Measurements from ENCODE around the gene PPFIA1. TPM values are rescaled to one million over a fixed set of nuclear protein-coding genes. Genes with fewer than 3 reads are reported as not detected.
"Not testable (repeated sequence)": the region's sequence is repeated elsewhere in the genome, so short reads cannot be mapped to it uniquely, and the experiment has no call there.

PPFIA1 gene
- polyA plus RNA-seq, 6 donors from 2014 or later, result 5.9 to 16.1 (median 11.6) TPM

- Mint-ChIP-seq H3K9me3 (peaks cover 0 to 2% (median 0%) of the 10 kb centered on the region in 7 donors), H3K4me3 (no peak overlapping the region), H3K36me3 (peaks cover 9 to 24% of the 10 kb centered on the region in 2 donors), H3K27me3 (peaks cover 20 to 44% (median 25%) of the 10 kb centered on the region in 3 donors), H3K27ac (peak overlapping the region in 1 of 6 donors; percentile 76), H3K4me1 (peaks cover 0 to 4% (median 0%) of the 10 kb centered on the region in 3 donors)
- DNase-seq (no peak), ATAC-seq (ENCODE audit: low read depth in 2 of 2) (no peak)
Measured at GRCh38 chr11:70387564-70387963, 117.1 kb downstream of the PPFIA1 start.

- Mint-ChIP-seq H3K36me3 (peaks cover 9 to 12% of the 10 kb centered on the region in 2 donors), H3K4me3 (no peak overlapping the region), H3K27me3 (peaks cover 36 to 60% (median 36%) of the 10 kb centered on the region in 3 donors), H3K4me1 (peaks cover 0 to 7% (median 0%) of the 10 kb centered on the region in 3 donors), H3K27ac (no peak overlapping the region), H3K9me3 (peaks cover 0 to 2% (median 0%) of the 10 kb centered on the region in 7 donors)
- ATAC-seq (ENCODE audit: low read depth in 2 of 2), result no peak
- DNase-seq, result no peak
Measured at GRCh38 chr11:70389201-70389600, 118.7 kb downstream of the PPFIA1 start.

- not testable (repeated sequence) for H3K9me3 Mint-ChIP-seq; H3K36me3 Mint-ChIP-seq; DNase-seq; ATAC-seq (ENCODE audit: low read depth in 2 of 2); H3K27ac Mint-ChIP-seq; H3K4me1 Mint-ChIP-seq
- Mint-ChIP-seq H3K4me3 (peak overlapping the region in 1 of 8 donors; percentile 15), H3K27me3 (peaks cover 36 to 74% (median 36%) of the 10 kb centered on the region in 3 donors)
Measured at GRCh38 chr11:70390882-70391281, 120.4 kb downstream of the PPFIA1 start.

GRCh38 chr11:70394211-70394950 is 123.9 kb downstream of the PPFIA1 start:
- Mint-ChIP-seq H3K4me1 (peaks cover 19 to 25% (median 23%) of the 10 kb centered on the region in 3 donors), H3K27me3 (peaks cover 37 to 69% (median 46%) of the 10 kb centered on the region in 3 donors), H3K4me3 (peak overlapping the region in 1 of 8 donors; percentile 25), H3K9me3 (peaks cover 0 to 2% (median 0%) of the 10 kb centered on the region in 7 donors), H3K27ac (no peak overlapping the region), H3K36me3 (no peaks in the 10 kb centered on the region)
- no peak for ATAC-seq (ENCODE audit: low read depth in 2 of 2)
- DNase-seq, result no peak

- Mint-ChIP-seq H3K4me3 (peak overlapping the region; percentile 80 to 94 (median 89)), H3K27ac (peak overlapping the region in 5 of 6 donors; percentile 1 to 95 (median 67)), H3K4me1 (peaks cover 19 to 31% (median 30%) of the 10 kb centered on the region in 3 donors), H3K27me3 (peaks cover 23 to 48% (median 32%) of the 10 kb centered on the region in 3 donors), H3K36me3 (no peaks in the 10 kb centered on the region), H3K9me3 (no peaks in the 10 kb centered on the region)
- DNase-seq, result peak; percentile 9
- no peak for ATAC-seq (ENCODE audit: low read depth in 2 of 2)
Measured at GRCh38 chr11:70397336-70397982, 127.0 kb downstream of the PPFIA1 start.

GRCh38 chr11:70397983-70398833 is 127.7 kb downstream of the PPFIA1 start, which contains the start of gene CTTN:
TSS of gene CTTN (plus strand) at chr11:70398529. CDS start at chr11:70407298, 8,769 bp downstream.
- Mint-ChIP-seq H3K9me3 (no peaks in the 10 kb centered on the region), H3K4me1 (peaks cover 19 to 31% (median 30%) of the 10 kb centered on the region in 3 donors), H3K4me3 (peak within 1 kb of the TSS; percentile 80 to 94 (median 89)), H3K27me3 (peaks cover 24 to 40% (median 26%) of the 10 kb centered on the region in 3 donors), H3K27ac (peak within 1 kb of the TSS in 5 of 6 donors; percentile 1 to 95 (median 67)), H3K36me3 (no peaks in the 10 kb centered on the region)
- DNase-seq (peak; percentile 68), ATAC-seq (ENCODE audit: low read depth in 2 of 2) (peak; percentile 76 to 85)

GRCh38 chr11:70398834-70399680 is 128.6 kb downstream of the PPFIA1 start:
- H3K36me3 Mint-ChIP-seq, result no peaks in the 10 kb centered on the region
- DNase-seq (peak; percentile 16), ATAC-seq (ENCODE audit: low read depth in 2 of 2) (peak; percentile 18 to 29)
- H3K9me3 Mint-ChIP-seq, result peaks cover 0 to 2% (median 0%) of the 10 kb centered on the region in 7 donors
- peak overlapping the region in 5 of 6 donors; percentile 1 to 85 (median 44) for H3K27ac Mint-ChIP-seq
- peaks cover 16 to 36% (median 21%) of the 10 kb centered on the region in 3 donors for H3K27me3 Mint-ChIP-seq
- H3K4me3 Mint-ChIP-seq, result peak overlapping the region; percentile 42 to 87 (median 72)
- H3K4me1 Mint-ChIP-seq, result peaks cover 15 to 31% (median 30%) of the 10 kb centered on the region in 3 donors

GRCh38 chr11:70399681-70400112 is 129.2 kb downstream of the PPFIA1 start:
- peaks cover 0 to 2% (median 0%) of the 10 kb centered on the region in 7 donors for H3K9me3 Mint-ChIP-seq
- no peak for DNase-seq
- H3K4me3 Mint-ChIP-seq, result peak overlapping the region; percentile 57 to 87 (median 76)
- peak overlapping the region in 3 of 6 donors; percentile 20 to 67 (median 58) for H3K27ac Mint-ChIP-seq
- peaks cover 15 to 31% (median 30%) of the 10 kb centered on the region in 3 donors for H3K4me1 Mint-ChIP-seq
- peaks cover 14 to 32% (median 23%) of the 10 kb centered on the region in 3 donors for H3K27me3 Mint-ChIP-seq
- no peak for ATAC-seq (ENCODE audit: low read depth in 2 of 2)
- H3K36me3 Mint-ChIP-seq, result no peaks in the 10 kb centered on the region

- Mint-ChIP-seq H3K27ac (peak overlapping the region in 1 of 6 donors; percentile 79), H3K36me3 (no peaks in the 10 kb centered on the region), H3K4me3 (peak overlapping the region in 3 of 8 donors; percentile 22 to 54 (median 29)), H3K27me3 (peaks cover 22 to 32% (median 28%) of the 10 kb centered on the region in 3 donors), H3K4me1 (peaks cover 15 to 31% (median 30%) of the 10 kb centered on the region in 3 donors), H3K9me3 (peaks cover 0 to 2% (median 0%) of the 10 kb centered on the region in 7 donors)
- DNase-seq, result no peak
- no peak for ATAC-seq (ENCODE audit: low read depth in 2 of 2)
Measured at GRCh38 chr11:70400643-70401042, 130.2 kb downstream of the PPFIA1 start.

GRCh38 chr11:70402016-70402415 is 131.5 kb downstream of the PPFIA1 start:
- Mint-ChIP-seq H3K36me3 (no peaks in the 10 kb centered on the region), H3K27me3 (peaks cover 20 to 32% (median 27%) of the 10 kb centered on the region in 3 donors), H3K27ac (no peak overlapping the region), H3K9me3 (peaks cover 0 to 2% (median 0%) of the 10 kb centered on the region in 7 donors), H3K4me1 (peaks cover 15 to 30% (median 22%) of the 10 kb centered on the region in 3 donors), H3K4me3 (peak overlapping the region in 1 of 8 donors; percentile 10)
- DNase-seq, result no peak
- no peak for ATAC-seq (ENCODE audit: low read depth in 2 of 2)

- peaks cover 14 to 32% (median 21%) of the 10 kb centered on the region in 3 donors for H3K27me3 Mint-ChIP-seq
- ATAC-seq (ENCODE audit: low read depth in 2 of 2), result no peak
Measured at GRCh38 chr11:70402685-70403084, 132.2 kb downstream of the PPFIA1 start.

GRCh38 chr11:70404244-70404643 is 133.8 kb downstream of the PPFIA1 start:
- Mint-ChIP-seq H3K27me3 (peaks cover 13 to 34% (median 28%) of the 10 kb centered on the region in 3 donors), H3K36me3 (no peaks in the 10 kb centered on the region), H3K4me3 (peak overlapping the region in 1 of 8 donors; percentile 25), H3K9me3 (peaks cover 0 to 2% (median 0%) of the 10 kb centered on the region in 7 donors), H3K27ac (no peak overlapping the region), H3K4me1 (peaks cover 3 to 8% (median 8%) of the 10 kb centered on the region in 3 donors)
- DNase-seq, result no peak
- no peak for ATAC-seq (ENCODE audit: low read depth in 2 of 2)

More at GRCh38 chr11:70402685-70403084, 132.2 kb downstream of the PPFIA1 start:
- Mint-ChIP-seq H3K9me3 (peaks cover 0 to 2% (median 0%) of the 10 kb centered on the region in 7 donors), H3K27ac (no peak overlapping the region), H3K36me3 (no peaks in the 10 kb centered on the region), H3K4me1 (peaks cover 8 to 23% (median 15%) of the 10 kb centered on the region in 3 donors), H3K4me3 (no peak overlapping the region)
- DNase-seq, result no peak

Measured in naive B cell (primary cell).